Heart left ventricle (tissue), 13 donors: ENCODE results near the gene APC.

ENCODE experiments used
- POLR2A ChIP-seq, 2 donors: fragments of 450-650 bp; IDR thresholded peaks; one replicate each; pipeline ENCODE4 v1.6.1; 2017; ENCODE audit warnings: antibody characterized with exemption in 2 of 2, mild to moderate bottlenecking in 2 of 2, moderate library complexity in 2 of 2
- TF ChIP-seq, protein P1 (sequence below), 12 donors: fragments of 200-600 bp; sonication (generic) in 4 of 12; IDR thresholded peaks; one replicate each; pipeline versions ENCODE4 v1.5.0 to v1.8.0; 2018 to 2022; ENCODE audit warnings: antibody characterized with exemption in 12 of 12, mild to moderate bottlenecking in 5 of 12
- donor health status: ischemic (EF 13 %, LVEDD 7.1; RV severe dilation, severe dysfunction).
- donor health status: DM: no; HTN: yes; CAD: no.
- donor health status: DM: no; HTN: no; CAD: no.
- donor health status: ischemic (EF 25% LVEDD 6.9; RV normal size, moderate dysfunction).
- donor health status: ischemic (EF 25% LVEDD 5.7; RV mildly dilated, moderate dysfunction).
- donor health status: ischemic (EF 35%, LVEDD 5.7; RV mildly dilated, moderate dysfunction).
- donor health status: nonischemic (EF 11% LVEDD 7.7; RV severe dilation, severe dysfunction).
- donor health status: DM: yes; HTN: yes; CAD: no.
- donor health status: PGD.
- donor health status: ischemic (EF 29% LVEDD 5.4; RV normal size, mild dysfunction).
- donor health status: nonischemic (EF 23%, LVEDD 6.1; RV moderate dilation, normal function).

DNA sequence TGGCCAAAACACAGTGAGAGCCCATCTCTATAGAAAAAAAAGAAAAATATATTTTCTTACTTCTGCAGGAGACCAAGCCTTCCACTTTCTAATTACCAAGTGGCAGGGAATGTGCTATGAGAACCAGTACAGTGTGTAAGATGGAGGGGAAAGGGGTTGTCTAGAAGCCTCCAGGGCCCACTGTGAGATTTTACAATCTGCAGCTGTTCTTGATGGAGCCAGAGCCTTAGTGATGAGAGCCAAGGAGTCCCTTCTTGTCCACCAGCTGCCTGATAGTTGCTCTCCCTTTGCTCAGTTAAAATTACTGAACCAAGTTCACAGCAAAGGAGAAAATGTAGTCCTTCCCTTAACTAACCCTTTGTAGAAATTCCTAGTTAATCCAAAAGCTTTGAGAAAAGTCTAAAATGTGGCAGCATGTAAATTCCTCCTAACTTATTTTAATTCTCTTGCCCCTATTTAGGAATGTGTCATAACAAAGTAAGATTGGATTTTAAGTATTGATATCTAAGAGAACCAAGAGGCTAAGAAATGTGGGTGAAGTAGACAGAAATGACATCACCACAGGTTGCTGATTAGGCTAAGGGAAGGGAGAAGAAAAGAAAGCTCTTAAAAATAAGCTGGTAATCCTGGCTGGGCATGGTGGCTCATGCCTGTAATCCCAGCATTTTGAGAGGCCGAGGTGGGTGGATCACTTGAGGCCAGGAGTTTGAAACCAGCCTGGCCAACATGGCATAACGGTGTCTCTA, 142.7 kb downstream of the APC start:
- TF ChIP-seq, protein P1, sequence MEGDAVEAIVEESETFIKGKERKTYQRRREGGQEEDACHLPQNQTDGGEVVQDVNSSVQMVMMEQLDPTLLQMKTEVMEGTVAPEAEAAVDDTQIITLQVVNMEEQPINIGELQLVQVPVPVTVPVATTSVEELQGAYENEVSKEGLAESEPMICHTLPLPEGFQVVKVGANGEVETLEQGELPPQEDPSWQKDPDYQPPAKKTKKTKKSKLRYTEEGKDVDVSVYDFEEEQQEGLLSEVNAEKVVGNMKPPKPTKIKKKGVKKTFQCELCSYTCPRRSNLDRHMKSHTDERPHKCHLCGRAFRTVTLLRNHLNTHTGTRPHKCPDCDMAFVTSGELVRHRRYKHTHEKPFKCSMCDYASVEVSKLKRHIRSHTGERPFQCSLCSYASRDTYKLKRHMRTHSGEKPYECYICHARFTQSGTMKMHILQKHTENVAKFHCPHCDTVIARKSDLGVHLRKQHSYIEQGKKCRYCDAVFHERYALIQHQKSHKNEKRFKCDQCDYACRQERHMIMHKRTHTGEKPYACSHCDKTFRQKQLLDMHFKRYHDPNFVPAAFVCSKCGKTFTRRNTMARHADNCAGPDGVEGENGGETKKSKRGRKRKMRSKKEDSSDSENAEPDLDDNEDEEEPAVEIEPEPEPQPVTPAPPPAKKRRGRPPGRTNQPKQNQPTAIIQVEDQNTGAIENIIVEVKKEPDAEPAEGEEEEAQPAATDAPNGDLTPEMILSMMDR (IDR thresholded peaks at IDR 0.05), result no peak
- no peak for TF ChIP-seq POLR2A (IDR thresholded peaks at IDR 0.05)
